GM18511 (cell line): ENCODE data around the gene SRSF10.
"Not testable (repeated sequence)": the region's sequence is repeated elsewhere in the genome, so short reads cannot be mapped to it uniquely, and the experiment has no call there.

Experiments
- ATAC-seq: cut with Tn5 transposase; IDR thresholded peaks from one replicate; pipeline ENCODE4 v1.9.1; 2021; ENCODE audit warnings: mild to moderate bottlenecking, moderate library complexity; ENCODE audit not compliant: unreplicated experiment

Gene SRSF10

DNA sequence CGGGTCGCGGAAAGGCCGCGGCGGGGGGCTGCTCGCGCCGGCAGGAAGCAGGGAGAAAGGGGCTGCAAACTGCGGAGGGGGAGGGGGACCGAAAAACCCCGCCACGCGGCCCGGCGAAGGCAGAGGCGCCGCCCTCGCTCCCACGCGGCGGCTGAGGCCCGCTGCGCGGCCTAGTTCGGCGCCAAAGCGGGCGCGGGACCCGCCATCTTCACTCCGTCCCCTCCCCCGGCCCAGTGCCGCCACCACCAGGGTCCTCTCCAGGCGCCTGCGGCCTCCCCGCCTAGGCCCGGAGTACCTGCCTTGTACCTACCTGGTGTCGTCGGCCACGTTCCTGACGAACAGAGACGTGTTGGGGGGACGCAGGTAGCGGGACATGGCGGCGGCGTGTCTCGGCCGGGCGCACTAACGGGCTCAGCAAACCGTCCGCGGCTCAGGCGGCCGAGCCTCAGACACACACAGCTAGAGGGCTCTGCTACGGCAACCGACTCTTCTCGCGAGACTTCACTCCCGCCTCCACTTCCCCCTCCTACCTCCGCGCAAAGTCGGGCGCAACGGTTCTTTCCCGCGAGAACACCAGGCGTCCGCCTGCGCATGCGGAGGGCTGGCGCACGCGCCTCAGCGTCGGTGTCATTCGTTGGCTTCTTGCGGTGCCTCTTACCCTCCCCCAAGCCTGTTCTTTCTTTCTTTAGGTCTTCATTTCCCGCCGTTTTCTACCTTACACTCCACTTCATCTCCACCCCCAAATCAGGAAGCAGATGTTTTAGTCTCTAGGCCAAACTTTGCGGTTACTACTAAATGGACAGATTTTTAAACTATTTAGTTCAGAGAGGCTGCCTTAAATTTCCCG lies at the start of gene SRSF10:
Gene SRSF10, minus strand, starts transcription at position 447 of the 847 bp plus-strand sequence. Its CDS starts 72 bp downstream, at position 375.
- peak; percentile 88 for ATAC-seq

DNA sequence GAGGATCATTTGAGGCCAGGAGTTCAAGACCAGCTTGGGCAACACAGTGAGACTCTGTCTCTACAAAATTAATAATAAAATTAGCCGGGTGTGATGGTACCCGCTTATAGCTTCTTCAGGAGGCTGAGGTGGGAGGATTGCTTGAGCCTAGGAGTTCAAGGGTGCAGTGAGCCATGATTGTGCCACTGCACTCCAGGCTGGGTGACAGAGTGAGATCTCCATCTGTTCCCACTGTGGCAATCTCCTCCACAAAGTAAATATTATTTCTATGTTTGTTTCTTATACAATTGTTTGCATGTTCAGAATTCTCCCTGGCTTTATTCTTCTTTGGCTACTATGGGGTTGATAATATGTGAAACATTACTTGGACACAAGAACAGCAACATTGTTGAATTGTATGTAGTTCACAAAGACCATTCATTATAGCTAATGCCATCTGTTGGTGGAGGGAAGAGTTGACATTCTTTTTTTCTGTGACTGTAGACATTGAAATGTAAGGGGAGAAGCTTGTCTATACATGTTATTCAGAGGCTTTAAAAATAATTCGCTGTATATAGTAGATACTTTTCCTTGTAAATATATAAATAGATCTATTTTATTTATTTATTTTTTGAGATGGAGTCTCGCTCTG lies 47.8 kb upstream of the SRSF10 start:
- ATAC-seq: no peak

DNA sequence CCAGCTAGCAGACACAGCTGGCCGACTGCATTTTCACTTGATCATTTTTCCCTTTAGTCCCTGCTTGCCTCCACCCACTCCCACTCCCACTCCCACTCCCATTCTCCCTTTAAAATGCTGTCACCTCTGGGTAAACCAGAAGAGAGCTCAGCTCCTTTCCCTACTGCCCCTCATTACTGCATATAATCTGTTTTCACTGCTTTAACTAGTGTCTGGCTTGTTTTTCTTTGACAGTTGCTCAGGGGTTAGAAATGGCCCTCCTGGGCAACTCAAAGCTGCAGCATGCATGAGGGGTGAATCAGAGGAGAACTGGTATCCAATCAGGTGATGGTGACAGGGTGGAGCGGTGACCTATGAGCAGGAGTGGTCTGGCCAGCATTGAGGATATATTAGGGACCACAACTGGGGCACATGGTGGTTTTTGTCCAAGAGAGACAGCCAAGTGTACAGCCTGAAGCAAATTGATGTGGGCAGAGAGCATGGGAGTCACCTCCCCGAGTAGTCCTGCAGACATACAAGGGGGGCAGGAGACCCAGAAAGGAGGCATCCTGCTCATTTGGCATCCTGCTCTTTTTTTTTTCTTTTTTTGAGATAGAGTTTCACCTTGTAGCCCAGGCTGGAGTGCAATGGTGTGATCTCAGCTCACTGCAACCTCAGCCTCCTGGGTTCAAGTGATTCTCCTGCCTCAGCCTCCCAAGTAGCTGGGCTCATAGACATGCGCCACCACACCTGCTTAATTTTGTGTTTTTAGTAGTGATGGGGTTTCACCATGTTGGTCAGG lies 42.6 kb upstream of the SRSF10 start:
- no peak for ATAC-seq

DNA sequence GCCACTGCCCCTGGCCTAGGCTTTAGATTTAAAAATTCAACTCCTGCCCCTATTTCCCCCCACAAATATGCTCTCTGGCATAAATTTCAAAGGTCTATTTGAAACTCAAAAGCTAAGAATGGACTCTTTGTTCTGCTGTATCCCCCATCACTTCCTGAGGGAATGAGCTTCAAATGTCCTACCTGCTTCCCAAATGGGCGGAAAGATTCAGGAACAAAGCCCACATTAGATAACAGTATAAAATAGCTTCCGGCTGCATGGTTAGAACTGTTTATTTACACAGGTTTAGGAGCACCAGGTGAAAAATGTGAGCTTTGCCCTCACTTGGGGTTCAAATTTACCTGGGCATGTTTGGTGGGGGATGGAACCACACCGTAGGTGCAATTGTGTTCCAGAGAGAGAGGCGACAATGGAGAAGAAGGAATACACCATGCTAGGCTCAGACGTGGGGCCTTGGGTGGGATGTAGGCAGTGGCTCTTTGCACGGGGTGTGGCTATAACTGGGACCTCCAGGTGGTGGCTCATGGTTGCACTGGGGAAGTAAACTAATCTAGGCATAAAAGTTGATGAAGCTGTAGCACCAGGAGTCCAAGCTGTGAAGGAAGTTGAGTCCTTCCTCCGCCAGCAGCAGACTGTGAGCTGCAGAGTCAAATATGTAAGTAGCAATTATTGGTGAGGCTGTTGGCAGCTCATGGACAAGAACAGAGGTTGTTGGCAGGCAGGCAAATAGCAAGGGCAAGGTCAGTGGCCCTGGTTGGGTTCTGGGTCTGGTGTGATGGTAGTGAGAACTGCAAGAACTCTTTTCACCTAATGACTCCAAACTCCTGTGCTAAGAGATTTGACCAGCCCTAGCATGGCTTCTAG lies 41.5 kb upstream of the SRSF10 start:
- ATAC-seq: no peak

DNA sequence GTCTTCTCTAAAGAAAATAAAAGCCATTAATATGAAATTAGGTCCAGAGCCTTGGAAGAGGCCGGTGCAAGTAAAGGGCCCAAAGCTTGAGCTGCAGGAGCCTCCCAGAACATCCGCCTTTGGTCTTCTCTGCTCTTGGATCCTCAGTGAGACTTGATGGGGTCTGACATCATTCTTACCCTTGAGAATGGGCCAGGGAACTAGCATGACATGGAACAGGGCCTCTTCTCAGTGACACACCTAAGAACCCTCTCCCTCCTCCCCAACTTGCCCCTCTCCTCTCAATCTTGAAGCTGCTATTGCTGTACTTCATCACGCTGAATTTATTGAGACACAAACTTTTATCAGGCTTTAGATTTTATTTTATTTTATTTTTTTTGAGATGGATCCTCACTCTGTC lies 40.3 kb upstream of the SRSF10 start:
- no peak for ATAC-seq

DNA sequence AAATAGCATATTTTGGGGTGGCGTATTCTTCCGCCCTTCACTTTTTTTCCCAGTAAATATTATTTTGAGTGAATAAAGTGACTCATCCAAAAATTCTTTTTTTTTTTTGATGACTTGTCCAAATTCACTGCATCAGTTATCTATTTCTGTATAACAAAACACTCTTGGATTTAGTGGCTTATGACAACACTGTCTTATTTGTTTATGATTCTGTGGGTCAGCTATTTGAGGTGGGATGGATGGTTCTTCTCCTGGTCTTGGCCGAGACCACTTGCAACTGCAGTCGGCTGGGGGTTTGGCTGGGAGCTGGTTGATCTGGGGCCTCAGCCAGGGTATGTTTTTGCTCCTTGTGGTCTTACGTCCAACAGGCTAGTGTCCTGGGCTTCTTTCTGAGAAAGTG lies 39.9 kb upstream of the SRSF10 start:
- ATAC-seq: no peak

DNA sequence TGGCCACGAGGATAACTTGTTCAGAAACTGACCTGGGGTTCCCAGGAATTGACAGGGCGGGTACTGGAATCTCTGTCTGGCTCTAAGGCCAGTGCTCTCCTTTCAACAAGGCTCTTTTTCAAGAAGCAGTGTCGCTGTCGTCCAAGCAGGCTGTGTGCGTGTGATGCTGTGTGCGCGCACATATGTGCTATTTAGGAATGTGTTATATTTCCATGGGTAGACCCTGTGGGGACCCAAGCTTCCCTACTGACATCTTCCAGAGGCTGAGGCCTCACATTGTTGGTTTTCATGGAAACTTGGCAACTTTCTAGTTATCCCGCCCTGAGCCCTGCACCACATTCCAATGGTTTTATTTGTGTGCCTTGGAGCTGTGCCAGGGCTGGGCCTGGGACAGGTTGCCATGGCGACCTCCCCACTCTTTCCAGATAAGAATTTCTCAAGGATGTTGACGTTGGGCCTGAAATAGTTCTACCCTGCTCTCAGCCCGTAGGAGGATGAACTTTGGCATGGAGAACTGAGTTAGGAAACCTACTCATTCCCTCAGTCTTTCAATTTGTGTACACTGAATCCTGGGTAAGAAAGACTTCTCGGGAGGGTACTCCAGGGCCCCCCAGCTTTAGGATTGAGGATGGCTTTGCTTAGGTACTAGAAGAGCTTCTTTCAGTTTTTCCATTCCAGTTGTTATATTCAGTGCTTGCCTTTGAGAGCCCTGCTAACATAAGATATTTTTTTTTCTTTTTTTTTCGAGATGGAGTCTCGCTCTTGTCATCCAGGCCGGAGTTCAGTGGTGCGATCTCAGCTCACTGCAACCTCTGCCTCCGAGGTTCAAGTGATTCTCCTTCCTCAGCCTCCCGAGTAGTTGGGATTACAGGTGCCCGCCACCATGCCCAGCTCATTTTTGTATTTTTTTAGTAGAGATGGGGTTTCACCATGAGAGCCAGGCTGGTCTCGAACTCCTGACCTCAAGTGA lies 38.8 kb upstream of the SRSF10 start:
- ATAC-seq: no peak

DNA sequence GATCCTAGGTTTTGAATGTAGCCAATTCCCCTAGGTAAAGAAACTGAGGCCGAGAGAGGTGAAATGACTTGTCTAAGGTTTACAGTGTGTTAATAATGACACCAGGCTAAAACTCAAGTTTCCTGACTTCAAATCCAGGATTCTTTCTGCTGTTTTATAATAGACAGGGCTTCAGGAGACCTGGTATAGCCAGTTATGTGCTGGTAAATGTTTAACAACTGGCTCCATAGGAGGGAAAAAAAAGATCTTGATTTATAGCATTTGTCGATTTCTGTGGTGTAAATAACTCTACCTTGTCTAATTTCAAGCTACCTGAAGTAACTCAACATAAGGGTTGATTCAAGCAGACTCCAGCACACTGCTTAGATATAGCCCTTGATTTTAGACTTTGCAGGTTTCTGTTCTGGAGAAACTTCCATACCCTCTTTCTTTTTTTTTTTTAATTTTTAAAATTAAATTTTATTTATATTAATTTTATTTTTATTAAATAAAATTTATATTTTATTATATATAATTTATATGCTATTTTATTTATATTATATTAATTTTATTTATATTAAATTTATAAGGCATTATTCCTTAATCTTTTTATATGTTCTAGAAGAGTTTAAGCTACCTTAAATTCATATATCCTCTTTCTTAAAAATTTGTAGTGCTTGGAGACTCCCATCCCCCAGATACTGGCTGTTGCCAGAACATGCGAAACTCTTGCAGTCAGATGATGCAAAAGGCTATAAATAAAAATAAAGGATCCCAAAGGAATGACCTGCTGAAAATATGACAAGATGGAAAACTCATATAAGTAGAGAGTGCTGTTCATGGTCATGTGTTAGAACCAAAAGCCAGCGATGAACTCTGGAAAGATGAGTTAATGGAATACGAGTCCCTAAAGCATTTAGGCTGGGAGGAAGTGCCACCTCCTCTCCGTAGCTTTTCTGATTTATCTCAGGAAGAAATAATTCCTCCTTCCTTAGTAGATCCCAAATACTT lies 35.4 kb upstream of the SRSF10 start:
- no peak for ATAC-seq

DNA sequence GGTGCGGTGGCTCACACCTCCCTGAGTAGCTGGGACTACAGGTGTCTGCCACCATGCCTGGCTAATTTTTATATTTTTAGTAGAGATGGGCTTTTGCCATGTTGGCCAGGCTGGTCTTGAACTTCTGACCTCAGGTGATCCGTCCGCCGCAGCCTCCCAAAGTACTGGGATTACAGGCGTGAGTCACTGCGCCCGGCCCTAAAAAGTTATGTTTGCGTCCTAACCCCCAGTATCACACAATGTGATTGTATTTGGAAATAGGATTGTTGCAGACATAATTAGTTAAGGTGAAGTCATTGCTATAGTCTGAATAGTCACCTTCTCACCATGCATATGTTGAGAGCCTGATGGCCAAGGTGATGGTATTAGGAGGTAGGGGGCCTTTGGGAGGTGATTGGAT lies 32.8 kb upstream of the SRSF10 start:
- ATAC-seq: not testable (repeated sequence)

DNA sequence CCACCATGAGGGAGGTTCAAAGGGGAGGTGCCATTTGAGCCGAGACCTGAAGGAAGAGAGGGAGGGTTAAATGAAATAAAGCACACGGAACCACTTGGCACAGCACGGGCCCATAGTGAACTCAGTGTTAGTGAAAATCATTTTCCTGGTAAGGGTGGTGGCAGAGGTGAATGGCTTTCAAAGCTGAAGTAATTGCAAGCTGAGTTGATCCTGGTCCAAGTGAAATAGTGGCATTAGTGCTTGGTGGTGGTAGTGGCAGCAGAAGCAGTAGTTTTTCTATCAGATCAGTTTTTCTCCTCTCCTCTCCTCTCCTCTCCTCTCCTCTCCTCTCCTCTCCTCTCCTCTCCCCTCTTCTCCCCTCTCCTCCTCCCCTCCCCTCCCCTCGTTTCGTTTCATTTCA lies 30.5 kb upstream of the SRSF10 start:
- ATAC-seq: no peak

DNA sequence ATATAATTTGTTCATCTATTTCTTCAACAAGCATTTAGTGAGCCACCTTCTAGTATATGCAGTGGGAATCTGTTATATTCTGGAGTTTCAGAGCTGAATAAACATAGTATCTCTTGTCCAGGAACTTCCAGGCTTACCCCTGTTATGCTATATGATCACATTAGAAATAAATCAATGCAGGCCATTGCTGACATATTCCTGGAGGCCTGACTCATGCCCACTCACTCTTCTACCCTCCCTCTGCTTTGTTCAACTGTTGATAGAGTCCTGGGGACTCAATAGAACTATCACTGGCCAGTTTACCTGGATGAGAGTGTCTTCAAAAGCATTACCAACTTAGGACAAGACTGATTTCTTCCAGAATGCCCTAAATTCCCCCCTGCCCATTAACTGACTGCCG lies 29.3 kb upstream of the SRSF10 start:
- no peak for ATAC-seq

DNA sequence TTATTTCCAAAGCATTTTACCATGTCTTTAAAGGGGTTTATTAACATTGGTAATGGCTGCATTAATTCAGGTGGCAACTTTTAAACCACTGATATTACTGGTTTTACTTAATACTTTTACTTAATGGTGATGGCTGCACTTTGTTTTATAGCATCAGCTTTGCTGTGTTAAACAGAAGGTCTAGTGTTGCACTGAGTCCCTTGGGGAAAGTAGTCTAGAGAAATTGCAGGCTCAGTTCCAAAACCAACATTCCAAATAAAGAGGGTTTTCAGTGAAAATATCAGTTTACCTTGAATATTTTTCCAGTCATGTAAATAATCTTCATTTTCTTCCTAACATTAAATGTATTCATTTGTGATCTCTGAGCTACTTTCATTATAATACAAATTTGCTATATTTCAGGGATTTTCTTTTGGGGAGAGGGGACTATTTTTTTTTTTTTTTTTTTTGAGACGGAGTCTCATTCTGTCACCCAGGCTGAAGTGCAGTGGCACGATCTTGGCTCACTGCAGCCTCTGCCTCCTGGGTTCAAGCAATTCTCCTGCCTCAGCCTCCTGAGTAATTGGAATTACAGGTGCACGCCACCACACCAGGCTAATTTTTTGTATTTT lies 28.6 kb upstream of the SRSF10 start:
- not testable (repeated sequence) for ATAC-seq

DNA sequence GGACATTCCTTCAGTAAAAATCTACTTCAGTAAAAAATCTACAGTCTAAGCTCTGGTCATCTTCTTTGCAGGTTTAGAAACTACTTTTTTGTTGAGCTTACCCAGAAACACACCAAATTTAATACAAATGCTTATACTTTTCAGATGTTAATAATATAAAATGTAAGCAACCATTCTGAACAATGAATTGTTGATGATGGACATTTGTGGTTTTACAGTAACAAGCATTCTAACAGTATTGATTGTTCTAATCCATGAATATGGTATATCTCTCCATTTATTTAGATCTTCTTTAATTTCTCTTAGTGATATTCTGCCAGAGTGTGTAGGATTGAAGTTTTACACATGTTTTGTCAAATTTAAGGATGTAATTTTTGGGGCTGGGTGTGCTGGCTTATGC lies 27.0 kb upstream of the SRSF10 start:
- no peak for ATAC-seq

DNA sequence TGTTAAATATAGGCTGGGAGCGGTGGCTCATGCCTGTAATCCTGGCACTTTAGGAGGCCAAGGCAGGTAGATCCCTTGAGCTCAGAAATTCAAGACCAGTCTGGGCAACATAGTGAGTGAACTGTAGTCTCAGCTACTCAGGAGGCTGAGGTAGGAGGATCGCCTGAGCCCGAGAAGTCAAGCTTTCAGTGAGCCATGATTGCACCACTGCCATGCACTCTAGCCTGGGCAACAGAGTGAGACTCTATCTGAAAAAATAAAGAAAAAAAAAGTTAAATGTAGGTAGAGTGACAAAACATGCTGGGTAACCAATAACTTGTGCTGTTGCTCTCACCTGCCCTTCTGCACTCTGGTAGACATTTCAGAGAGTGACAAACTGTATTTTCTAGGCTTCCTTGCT lies 25.0 kb upstream of the SRSF10 start:
- no peak for ATAC-seq

DNA sequence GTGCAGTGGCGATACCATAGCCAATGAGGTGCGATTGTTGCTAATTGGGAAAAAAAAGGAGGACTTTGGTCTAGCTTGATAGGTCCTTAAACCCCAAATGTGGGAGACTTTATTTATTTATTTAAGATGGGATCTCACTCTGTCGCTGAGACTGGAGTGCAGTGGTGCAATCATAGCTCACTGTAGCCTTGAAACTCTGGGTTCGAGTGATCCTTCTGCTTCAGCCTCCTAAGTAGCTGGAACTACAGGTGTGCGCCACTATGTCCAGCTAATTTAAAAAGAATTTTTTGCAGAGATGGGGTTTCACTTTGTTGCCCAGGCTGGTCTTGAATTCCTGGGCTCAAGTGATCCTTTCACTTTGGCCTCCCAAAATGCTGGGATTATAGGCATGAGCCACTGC lies 24.0 kb upstream of the SRSF10 start:
- no peak for ATAC-seq

DNA sequence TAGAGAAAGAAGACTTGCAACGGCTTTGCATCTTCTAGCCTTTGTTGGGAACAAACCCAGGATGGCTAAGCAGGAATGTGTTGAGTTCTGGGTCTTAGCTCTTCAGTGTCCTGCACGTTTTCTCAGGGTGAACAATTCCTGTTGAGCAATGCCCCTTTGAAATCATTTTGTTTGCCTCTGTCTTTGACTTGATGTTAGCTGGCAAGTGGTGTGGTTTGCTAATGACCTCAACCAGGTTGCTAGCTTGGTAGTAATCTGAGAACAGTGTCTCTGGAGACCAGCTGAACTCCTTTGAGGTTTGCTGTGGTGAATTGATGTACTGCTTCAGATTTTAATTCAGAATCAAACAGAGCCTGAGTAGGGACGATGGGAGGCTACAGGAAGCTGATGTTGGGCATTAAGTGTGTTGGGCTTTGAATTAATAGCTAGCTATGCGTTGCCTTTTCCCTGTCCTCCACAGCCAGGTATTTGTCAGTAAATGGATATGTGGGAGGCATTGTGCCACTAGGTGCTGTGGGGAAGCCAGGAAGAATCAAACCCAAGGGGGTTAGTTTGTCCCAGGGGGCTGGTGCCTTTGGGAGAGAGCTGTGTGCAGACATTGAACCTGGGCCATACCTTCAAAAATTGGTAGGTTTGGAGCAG lies 23.3 kb upstream of the SRSF10 start:
- ATAC-seq: no peak

DNA sequence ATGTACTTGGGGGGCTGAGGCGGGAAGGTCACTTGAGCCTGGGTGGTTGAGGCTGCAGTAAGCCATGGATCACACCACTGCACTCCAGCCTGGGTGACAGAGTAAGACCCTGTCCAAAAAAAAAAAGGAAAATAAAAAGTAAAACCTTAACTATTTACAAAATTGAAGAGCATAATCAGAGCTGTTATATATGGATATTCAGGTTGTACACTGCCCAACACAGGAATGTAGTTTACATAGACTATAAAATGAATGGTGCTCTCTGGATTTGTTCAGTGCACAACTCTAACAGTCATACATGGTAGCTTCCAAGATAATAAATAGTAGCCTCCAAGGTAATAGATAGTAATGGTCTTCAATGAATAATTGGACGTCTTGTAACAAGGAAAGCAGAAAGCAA lies 22.6 kb upstream of the SRSF10 start:
- ATAC-seq: no peak
